ENCODE results near the gene ZNF362. TPM values are rescaled to one million over a fixed set of nuclear protein-coding genes. Genes with fewer than 3 reads are reported as not detected.
"Not testable (repeated sequence)": the region's sequence is repeated elsewhere in the genome, so short reads cannot be mapped to it uniquely, and the experiment has no call there.

ZNF362 gene
- total RNA-seq, 2 experiments from 2014 or later, result 24.7 to 26.6 TPM

- peaks cover 10% of the 10 kb centered on the region for H3K4me1 Mint-ChIP-seq (ENCODE audit: low read depth)
Measured at GRCh38 chr1:33307494-33307864, 51.2 kb downstream of the ZNF362 start.

GRCh38 chr1:33309351-33309750 lies 53.1 kb downstream of the ZNF362 start:
- POLR2A ChIA-PET, result not testable (repeated sequence)
- H3K27me3 ChIP-seq (ENCODE audit: control insufficient read depth in 1 of 2, insufficient read depth in 2 of 2, low read length in 2 of 2), result peaks cover 7 to 15% of the 10 kb centered on the region in 2 experiments

More at GRCh38 chr1:33307494-33307864, 51.2 kb downstream of the ZNF362 start:
- Histone ChIP-seq H3K4me1 (ENCODE audit: insufficient read depth, low read length) (peaks cover 10% of the 10 kb centered on the region), H3K27ac (ENCODE audit: low read depth in 1 of 2, low read length in 2 of 2) (no peak overlapping the region), H3K9me3 (ENCODE audit: control insufficient read depth in 1 of 2, insufficient read depth in 1 of 2, low read length in 2 of 2) (no peaks in the 10 kb centered on the region), H3K27me3 (ENCODE audit: control insufficient read depth in 1 of 2, insufficient read depth in 2 of 2, low read length in 2 of 2) (peaks cover 7 to 15% of the 10 kb centered on the region in 2 experiments), H3K4me3 (ENCODE audit: low read length) (no peak overlapping the region), H3K36me3 (ENCODE audit: insufficient read depth, low read length) (no peaks in the 10 kb centered on the region)
- H3K27ac Mint-ChIP-seq, result no peak overlapping the region
- CTCF ChIA-PET, result no interaction called here
- no peak for ATAC-seq (ENCODE audit: poor library complexity)
- no peak overlapping the region for H3K4me3 Mint-ChIP-seq
- intact Hi-C loops (cut with DNase I, micrococcal nuclease), result no loop called here
- TF ChIP-seq CTCF (IDR thresholded peaks at IDR 0.05), result no peak
- H3K36me3 Mint-ChIP-seq (ENCODE audit: low read depth), result no peaks in the 10 kb centered on the region
- H3K27me3 Mint-ChIP-seq, result peaks cover 14% of the 10 kb centered on the region
- no peaks in the 10 kb centered on the region for H3K9me3 Mint-ChIP-seq
- POLR2A ChIA-PET, result no interaction called here
- DNase-seq, result no peak

GRCh38 chr1:33310702-33311101 lies 54.4 kb downstream of the ZNF362 start:
- H3K4me1 Mint-ChIP-seq (ENCODE audit: low read depth), result peaks cover 3% of the 10 kb centered on the region
- Histone ChIP-seq H3K36me3 (ENCODE audit: insufficient read depth, low read length) (no peaks in the 10 kb centered on the region), H3K4me3 (ENCODE audit: low read length) (no peak overlapping the region), H3K27me3 (ENCODE audit: control insufficient read depth in 1 of 2, insufficient read depth in 2 of 2, low read length in 2 of 2) (peaks cover 7 to 15% of the 10 kb centered on the region in 2 experiments), H3K4me1 (ENCODE audit: insufficient read depth, low read length) (peaks cover under 1% of the 10 kb centered on the region), H3K9me3 (ENCODE audit: control insufficient read depth in 1 of 2, insufficient read depth in 1 of 2, low read length in 2 of 2) (no peaks in the 10 kb centered on the region), H3K27ac (ENCODE audit: low read depth in 1 of 2, low read length in 2 of 2) (no peak overlapping the region)
- H3K4me3 Mint-ChIP-seq, result no peak overlapping the region
- peaks cover 11% of the 10 kb centered on the region for H3K27me3 Mint-ChIP-seq
- ATAC-seq (ENCODE audit: poor library complexity) (no peak), DNase-seq (no peak)
- intact Hi-C loops (cut with DNase I, micrococcal nuclease), result no loop called here
- no peak for TF ChIP-seq CTCF (IDR thresholded peaks at IDR 0.05)
- no peaks in the 10 kb centered on the region for H3K9me3 Mint-ChIP-seq
- ChIA-PET POLR2A (no interaction called here), CTCF (no interaction called here)
- H3K36me3 Mint-ChIP-seq (ENCODE audit: low read depth), result no peaks in the 10 kb centered on the region
- no peak overlapping the region for H3K27ac Mint-ChIP-seq

More at GRCh38 chr1:33309351-33309750, 53.1 kb downstream of the ZNF362 start:
- ATAC-seq (ENCODE audit: poor library complexity); H3K9me3 ChIP-seq (ENCODE audit: control insufficient read depth in 1 of 2, insufficient read depth in 1 of 2, low read length in 2 of 2); H3K4me3 Mint-ChIP-seq; H3K36me3 Mint-ChIP-seq (ENCODE audit: low read depth); intact Hi-C loops (cut with DNase I, micrococcal nuclease); H3K4me1 ChIP-seq (ENCODE audit: insufficient read depth, low read length); H3K27ac ChIP-seq (ENCODE audit: low read depth in 1 of 2, low read length in 2 of 2); H3K4me3 ChIP-seq (ENCODE audit: low read length); H3K4me1 Mint-ChIP-seq (ENCODE audit: low read depth); H3K27ac Mint-ChIP-seq; CTCF ChIA-PET; H3K9me3 Mint-ChIP-seq; H3K36me3 ChIP-seq (ENCODE audit: insufficient read depth, low read length); DNase-seq: not testable (repeated sequence)
- peaks cover 14% of the 10 kb centered on the region for H3K27me3 Mint-ChIP-seq

GRCh38 chr1:33311706-33312412 lies 55.6 kb downstream of the ZNF362 start:
- peaks cover 3% of the 10 kb centered on the region for H3K4me1 ChIP-seq (ENCODE audit: insufficient read depth, low read length)
- POLR2A ChIA-PET, result interaction anchor here (0.6 kb wide), 1 partner anchor 175 kb away, joined by 4 read pairs; no protein-coding TSS in a partner anchor
- H3K27ac ChIP-seq (ENCODE audit: low read depth in 1 of 2, low read length in 2 of 2), result no peak overlapping the region
- Mint-ChIP-seq H3K36me3 (ENCODE audit: low read depth) (no peaks in the 10 kb centered on the region), H3K4me3 (no peak overlapping the region), H3K4me1 (ENCODE audit: low read depth) (peaks cover 3% of the 10 kb centered on the region), H3K9me3 (no peaks in the 10 kb centered on the region), H3K27me3 (peaks cover 4% of the 10 kb centered on the region), H3K27ac (no peak overlapping the region)
- no peak overlapping the region for H3K4me3 ChIP-seq (ENCODE audit: low read length)
- H3K9me3 ChIP-seq (ENCODE audit: control insufficient read depth in 1 of 2, insufficient read depth in 1 of 2, low read length in 2 of 2), result no peaks in the 10 kb centered on the region
- intact Hi-C loops (cut with DNase I, micrococcal nuclease), result no loop called here
- no peaks in the 10 kb centered on the region for H3K36me3 ChIP-seq (ENCODE audit: insufficient read depth, low read length)
- CTCF ChIA-PET, result no interaction called here
- ATAC-seq (ENCODE audit: poor library complexity), result no peak
- peaks cover 3 to 5% of the 10 kb centered on the region in 2 experiments for H3K27me3 ChIP-seq (ENCODE audit: control insufficient read depth in 1 of 2, insufficient read depth in 2 of 2, low read length in 2 of 2)
- TF ChIP-seq CTCF (IDR thresholded peaks at IDR 0.05), result no peak
- DNase-seq, result no peak
